Renal cortex interstitium (tissue), 11 donors: ENCODE measurements around the gene CLDN24. TPM values are rescaled to one million over a fixed set of nuclear protein-coding genes. Genes with fewer than 3 reads are reported as not detected.
A peak's percentile ranks its signal among the peaks of the same experiment; 100 is the strongest.

Experiments used
- DNase-seq, 11 donors: peaks; one replicate each; pipeline ENCODE4 v3.0.0-alpha.2; 2013; ENCODE audit warnings: low read depth in 9 of 11, low spot score in 4 of 11; ENCODE audit errors: extremely low read depth in 1 of 11
- polyA plus RNA-seq, 3 donors: library from polyadenylated mRNA; unstranded; fragments of 120-200 nt; gene quantifications; one replicate each; pipeline ENCODE4 v1.2.1, GENCODE V29; 2013; ENCODE audit not compliant: insufficient read length in 3 of 3

The CLDN24 gene
- polyA plus RNA-seq, 3 donors, result 0.16 TPM; not detected in 2

DNA sequence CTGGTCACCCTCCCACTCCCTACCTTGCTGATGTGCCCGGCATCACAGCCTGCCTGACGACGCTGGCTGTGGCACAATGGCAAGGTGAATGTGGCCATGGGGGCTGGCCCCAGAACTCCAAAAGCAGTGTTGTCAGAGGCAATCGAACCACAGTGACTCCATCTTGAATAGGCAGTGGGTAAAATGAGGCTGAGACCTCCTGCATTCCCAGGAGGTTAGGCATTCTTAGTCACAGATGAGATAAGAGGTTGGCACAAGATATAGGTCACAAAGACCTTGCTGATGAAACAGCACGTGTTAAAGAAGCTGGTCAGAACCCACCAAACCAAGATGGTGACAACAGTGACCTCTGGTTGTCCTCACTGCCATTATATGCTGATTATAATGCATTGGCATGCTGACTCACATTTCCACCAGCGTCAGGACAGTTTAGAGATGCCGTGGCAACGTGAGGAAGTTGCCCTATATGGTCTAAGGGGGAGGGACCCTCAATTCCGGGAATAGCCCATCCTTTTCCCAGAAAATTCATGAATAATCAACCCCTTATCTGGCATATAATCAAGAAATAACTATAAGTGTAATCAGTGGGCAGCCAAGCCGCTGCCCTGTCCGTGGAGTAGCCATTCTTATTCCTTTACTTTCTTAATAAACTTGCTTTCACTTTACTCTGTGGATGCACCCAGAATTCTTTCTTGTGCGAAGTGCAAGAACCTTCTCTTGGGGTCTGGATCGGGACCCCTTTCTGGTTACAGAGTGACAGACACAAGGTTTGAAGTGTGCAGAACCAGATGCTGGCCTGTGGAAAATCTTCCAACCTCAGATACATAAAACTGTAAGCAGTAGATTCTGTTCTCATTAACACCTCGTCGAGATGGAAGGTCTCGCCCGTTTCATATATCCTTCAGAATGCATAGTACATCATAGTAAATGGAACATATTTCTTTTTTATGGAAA lies 26.8 kb upstream of the CLDN24 start:
- DNase-seq, result peak in 1 of 11 donors; percentile 33

DNA sequence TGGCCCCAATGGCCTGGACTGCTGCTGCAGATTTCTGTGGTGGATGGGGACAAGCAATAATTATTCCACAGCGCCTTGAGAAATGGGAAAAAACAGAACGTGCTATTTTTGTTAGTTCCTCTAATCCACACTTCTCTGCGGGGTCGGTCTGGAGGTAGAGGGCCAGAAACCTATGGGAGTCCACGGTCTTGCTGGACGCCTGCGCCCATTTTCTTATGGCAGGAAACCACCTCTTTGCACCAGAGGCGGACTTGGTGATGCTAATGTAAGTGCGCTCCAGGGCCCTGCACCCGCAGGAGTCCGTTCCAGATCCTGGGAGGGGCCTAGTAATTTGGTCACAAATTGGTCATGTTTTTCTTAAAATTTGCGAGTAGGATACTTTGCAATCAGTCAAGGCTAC lies 25.9 kb upstream of the CLDN24 start:
- no peak for DNase-seq

DNA sequence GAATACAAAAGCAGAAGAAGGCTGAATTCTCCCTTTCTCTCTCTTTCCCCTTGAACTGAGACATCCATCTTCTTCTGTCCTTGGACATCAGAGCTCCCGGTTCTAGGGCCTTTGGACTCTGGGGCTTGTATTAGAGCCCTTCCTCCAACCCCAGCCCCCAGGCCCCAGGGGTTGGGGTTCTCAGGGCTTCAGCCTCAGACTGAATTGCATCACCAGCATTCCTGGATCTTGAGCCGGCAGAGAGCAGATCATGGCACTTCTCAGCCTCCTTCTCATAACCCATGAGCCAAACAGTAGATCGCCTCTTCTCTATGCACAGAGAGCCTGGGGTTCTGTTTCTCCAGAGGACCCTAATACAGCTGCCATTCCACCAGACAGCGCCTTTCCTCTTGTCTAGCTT lies 25.3 kb upstream of the CLDN24 start:
- no peak for DNase-seq

DNA sequence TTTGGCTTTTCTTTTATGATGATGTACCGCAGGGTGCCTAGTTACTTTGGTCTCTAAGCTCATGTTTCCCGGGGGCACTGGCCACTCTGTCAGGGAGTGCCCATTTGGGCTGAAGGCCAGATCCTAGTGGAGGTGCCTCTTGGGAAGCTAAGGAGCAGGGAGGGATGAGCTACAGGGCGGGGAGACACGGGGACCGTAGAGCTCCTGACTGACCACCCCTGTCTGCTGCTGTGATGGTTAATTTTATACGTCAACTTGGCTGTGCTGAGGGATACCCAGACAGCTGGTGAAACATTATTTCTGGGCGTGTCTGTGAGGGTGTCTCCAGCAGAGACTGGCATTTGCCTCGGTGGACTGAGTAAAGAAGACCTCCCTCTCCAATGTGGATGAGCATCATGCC lies 24.9 kb upstream of the CLDN24 start:
- no peak for DNase-seq

DNA sequence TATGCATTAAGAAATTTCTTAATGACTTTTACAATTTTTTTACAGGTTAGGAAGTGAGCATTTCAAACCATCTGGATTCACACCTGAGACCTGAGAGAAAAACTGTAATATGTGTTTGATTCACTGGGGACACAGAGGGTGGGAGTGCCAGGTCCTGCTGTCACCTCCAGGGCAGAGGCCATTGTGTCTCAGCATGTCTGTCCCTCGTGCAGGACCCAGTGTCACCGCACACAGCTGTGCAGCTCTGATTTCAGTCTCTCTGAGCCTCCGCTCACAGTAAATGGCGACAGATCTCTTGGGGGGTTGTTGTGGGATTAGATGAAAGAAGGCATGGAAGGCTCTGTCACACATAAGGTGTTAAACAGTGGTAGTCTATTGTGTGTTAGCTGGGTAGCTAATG lies 23.0 kb upstream of the CLDN24 start:
- DNase-seq, result no peak

DNA sequence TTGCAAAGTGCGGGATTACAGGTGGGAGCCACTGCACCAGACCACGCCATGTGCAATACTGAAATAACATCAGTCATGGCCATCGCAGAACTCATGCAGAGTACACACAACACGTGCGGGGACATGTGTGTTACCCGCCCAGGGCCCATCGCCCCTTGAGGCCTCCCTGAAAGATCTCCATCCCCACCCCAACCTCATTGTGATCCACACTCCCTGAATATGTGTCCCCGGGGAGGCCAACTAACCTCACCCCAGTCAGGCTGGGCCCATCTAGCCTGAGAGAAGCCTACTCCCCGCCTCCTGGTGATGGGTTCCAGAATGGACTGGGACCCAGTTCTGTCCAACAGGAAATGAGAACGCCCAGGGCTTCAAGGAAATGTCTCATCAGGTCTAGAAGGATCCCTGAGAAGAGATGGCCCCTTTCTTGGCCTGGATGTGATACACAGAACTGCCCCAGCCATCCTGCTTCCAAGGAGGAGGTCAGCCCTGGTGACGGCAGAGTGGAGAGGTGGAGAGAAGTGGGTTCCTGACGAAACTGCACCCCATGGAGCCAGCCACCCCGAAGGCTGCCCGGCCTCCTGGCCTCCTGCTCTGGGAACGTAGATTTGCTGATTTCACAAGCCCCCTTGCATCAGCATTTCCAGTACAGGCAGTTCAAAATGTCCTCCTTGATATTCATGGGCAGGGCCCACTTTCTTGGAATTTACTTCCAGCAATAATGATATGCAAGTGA lies 22.5 kb upstream of the CLDN24 start:
- no peak for DNase-seq

DNA sequence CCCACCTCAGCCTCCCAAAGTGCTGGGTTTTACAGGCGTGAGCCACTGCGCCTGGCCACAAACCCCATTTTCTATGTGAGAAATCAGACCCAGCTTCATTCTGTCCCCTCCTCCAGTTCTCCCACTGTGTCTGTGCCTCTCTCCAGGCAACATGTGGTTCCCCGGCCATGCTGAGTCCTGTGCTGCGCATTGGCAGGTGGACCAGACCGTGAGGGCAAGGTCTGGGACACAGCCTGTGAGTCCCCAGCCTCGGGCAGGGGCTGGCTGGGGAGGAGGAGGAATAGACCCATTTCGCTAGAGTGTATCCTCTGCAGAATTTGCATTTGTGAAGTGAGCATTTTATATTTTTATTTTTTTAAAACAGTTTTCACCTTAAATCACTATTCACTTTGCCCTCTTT lies 21.5 kb upstream of the CLDN24 start:
- DNase-seq, result no peak

DNA sequence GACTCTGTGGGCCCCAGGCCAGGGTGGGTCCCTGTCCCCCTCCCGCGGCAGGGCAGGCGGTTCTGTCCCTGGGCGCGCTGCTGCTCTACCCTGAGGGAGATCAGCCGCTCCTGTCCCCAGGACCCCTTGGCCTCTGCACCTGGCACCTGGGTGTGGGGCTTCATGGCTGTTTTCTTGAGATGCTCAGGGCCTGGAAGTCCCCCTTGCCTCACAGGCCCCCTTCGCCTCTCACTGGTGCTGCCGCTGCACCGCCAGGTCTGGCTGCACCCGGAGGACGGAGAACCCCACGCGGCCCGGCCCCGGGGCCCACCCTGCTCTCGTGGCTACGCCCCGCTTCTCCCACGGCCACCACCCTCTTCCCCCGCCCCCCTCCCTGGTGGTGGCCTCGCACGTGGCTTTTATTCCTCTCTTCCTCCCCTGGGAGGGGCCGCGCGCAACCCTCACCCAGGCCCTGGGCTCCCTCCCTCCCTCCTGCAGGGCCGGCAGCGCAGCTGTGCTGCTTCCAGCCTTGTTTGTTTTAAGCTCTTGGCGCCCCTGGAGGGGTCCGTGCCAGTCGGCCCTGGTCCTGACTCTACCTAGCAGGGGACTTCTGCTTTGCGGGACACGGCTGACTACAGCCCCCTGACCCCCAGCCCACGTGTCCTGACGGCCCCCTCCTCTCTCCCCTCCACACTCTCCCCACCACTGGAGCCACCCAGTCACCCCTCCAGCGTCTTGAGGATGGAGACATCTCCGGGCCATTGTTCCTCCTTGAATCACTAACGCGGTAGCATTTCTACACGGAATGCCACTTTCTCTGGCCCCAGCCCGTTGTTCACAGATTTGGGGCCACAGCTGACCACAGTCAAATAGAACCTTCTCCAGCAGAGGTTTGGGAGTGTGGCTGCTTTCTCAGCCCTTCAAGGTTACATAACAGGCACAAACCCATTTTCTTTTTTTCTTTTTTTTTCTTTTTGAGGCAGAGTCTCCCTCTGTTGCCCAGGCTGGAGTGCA lies 20.6 kb upstream of the CLDN24 start:
- DNase-seq, result peak in 1 of 11 donors; percentile 24

DNA sequence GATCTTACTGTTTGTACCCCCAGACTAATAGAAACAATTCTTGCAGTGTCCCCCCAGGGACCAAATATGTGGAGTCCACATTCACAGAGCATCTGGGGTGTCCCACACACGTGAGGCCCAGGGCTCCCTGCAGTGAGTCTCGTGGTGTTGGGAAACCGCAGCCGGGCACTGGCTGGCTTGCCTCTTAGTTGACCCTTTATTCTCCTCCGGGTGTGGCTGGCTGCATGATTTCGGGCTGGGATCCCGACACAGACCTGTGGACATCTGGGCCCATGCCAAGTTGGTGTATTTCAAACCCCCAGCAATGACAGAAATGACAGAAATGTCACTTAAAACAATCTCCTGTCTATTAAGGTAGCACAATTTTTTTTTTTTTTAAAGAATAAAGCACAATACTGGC lies 15.6 kb upstream of the CLDN24 start:
- DNase-seq, result no peak

DNA sequence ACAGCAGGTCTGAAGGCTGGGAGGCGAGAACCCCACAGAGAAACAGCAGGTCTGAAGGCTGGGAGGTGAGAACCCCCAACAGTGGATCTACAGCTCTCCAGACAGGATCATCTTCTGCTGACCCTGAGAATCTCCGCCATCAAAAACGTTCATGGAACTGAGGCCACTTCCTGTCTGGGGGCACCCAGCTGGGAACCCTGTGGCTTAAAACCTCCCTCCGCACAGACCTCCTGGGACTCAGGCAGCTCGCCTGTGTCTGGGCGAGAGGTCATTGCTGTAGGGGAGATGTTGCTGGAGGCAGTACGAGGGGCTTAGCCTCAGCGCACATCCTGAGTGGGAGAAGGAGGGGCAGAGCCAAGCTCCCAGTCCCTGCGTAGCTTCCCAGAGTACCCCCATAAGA lies 15.1 kb upstream of the CLDN24 start:
- no peak for DNase-seq

DNA sequence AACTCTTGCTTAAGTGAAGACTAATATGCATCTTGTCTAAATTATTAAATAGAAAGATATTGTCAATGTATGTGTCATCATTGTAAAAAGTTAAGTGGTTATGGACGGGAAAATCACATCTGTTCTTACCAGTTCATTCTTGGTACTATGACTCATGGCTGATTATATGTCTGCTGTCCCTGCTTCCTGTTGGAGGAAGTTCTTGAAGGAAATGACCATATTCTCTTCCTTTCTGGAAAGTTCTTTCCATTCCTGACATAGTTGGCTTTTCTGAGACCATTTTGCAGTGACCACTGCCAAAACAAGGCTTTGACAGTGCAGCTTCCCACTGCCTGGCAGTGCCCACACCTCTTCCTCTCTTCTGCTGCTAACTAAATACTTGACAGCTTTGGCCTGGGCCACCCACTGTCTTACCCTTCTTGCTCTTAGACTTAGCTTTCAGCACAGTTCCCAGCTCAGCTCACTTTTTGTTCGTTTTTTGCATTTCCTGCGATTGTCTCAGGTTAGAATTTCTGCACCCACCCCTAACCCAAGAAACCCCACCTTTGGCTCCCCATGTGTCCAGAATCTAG lies 13.2 kb upstream of the CLDN24 start:
- no peak for DNase-seq

DNA sequence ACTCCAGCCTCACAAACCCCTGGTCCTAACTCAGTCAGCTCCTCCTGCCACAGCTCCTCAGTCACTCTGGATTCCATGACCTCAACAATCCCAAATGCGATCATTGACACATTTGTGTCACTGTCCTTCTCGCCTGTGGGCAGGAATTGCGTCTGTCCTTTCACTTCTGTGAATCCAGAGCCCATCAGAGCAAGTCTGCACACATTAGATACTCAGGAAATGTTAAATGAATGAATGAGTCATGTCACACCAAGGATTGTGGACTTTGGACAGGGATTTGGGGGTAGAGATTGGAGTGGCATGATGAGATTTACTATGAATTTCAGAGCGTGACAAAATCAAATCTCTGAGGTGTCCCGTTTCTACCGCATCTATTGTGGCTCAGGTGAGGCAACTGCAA lies 11.8 kb upstream of the CLDN24 start:
- DNase-seq, result no peak

DNA sequence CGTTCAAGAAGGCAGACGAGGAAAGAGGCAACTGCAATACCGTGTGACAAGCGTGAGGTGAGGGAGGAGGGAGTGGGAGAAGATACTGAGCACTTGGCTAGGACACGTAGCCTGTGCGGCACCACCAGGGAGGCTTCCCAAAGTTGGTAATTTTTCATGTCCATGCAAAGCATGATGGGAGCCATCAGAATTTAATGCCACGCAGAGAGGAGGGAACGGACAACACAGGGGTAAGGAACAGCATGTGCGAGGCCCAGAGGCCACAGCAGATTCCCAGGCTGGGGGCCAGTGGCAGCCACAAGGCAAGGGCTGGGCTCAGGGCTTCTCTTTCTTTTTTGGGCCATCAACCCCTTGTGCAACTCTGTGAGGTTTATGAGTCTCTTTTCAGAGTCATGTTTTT lies 11.0 kb upstream of the CLDN24 start:
- DNase-seq, result no peak

DNA sequence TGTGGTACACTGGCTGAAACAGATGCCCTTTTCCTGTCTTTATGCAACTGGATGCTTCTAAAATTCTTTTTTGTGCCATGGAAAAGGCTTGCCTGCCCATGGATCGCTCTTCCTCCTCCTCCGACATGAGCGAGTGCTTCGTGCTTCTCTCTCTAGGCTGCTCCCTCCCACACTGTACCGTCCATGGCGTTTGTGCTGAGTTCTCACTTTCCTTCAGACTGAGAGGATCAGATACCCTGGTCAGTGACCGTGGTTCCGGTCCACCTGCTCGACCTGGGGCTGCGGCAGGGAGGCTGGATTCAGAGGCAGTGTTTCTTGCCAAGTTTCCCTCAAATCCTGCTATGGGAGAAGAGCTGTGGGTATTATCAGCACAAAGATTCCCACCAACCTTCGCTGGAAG lies 10.2 kb upstream of the CLDN24 start:
- peak in 6 of 11 donors; percentile 26 to 52 (median 40) for DNase-seq

DNA sequence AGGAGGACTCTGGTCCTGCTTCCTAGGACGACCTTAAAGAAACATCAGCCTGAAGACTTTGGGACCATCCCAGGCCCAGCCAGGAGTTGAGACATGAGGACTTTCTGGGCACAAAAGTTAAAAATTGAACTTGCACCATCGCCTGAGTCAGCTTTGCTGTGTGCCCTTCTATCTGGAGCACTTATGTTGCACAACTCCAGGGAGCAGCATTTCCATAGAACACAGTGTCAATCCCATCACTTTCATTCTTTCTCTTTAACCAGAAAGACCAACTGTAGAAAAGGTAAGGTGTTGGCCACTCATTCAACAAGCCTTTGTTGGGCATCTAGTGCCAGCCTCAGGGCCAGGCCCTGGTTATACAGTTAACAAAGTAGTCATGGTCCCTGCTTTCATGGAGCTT lies 8.6 kb upstream of the CLDN24 start:
- DNase-seq, result no peak

DNA sequence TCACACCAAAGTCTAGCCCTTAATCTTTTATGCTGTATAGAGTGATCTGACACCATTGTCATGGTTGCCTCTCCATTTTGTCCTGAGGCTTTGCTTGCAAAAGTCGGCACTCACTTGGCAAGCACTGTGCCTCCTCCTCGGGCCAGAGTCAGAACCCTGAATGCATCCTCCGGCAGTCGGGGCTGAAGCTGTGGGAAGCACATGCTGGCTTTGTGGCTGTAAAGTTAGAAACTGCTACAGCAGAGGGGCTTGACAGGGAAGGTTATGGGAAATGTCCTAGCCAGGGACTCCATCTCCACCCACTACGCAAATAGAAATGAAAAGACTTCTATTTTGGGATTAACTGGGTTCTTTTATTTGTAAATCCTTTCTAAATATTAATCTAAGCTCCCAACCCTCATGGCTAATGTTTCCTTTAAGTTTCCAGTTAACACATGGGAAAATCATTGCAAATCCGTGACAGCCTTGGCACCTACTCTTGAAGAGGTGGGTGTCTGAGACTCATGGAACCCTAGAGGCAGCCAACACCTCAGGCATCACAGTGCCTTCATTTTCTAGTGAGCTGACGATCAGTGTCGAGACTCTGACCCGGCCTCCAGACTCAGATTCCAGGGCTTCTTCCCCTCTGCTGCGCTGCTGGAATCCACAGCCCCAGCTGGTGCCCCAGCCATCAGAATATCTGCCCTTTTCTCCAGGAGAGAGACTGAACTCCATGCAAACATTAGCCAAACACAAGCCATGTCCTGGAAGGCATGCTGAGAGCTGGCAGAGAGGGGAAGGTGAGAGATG lies 7.9 kb upstream of the CLDN24 start:
- DNase-seq, result no peak

DNA sequence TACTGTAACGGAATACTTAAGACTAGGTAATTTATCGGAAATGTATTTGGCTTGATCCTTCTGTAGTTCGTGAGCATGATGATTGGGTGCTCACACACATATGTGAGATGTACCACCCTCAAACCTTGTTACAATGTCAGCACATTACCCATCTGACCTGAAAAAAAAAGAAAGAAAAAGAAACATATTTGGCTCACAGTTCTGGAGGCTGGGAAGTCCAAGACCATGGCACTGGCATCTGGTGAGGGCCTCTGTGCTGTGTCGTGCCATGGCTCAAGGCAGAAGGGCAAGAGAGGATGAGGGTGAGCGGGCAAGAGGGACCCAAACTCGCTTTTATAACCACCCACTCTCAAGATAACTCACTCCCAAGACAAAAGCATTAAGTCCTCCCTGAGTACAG lies 7.0 kb upstream of the CLDN24 start:
- no peak for DNase-seq

DNA sequence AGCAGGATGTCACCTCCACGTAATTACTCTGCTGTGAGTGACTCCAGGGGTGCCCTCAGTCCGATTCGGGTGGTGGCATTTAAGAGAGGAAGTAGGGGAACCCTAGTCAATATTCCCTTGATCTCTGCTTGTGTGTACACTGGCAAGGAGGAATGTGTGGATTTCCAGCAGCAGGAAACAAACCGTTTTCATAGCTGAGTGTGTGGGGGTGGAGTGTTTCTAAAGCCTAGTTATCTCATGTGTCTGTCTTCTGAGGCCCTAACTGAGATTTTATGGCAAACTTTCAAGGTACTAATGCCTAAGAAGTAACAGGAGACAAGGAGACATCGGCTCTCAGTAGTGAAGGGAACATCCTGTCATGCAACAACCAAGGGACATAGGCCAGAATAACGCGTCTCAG lies 6.6 kb upstream of the CLDN24 start:
- DNase-seq, result no peak
